ENCODE measurements around the gene ING1. TPM values are rescaled to one million over a fixed set of nuclear protein-coding genes. Genes with fewer than 3 reads are reported as not detected.

ING1 gene
- total RNA-seq, 1 donor from 2014 or later, result 22.4 TPM

- DNase-seq (ENCODE audit: low spot score in 2 of 2), result no peak
- FAIRE-seq, result no peak
Observed at GRCh38 chr13:110767476-110767875, 54.0 kb downstream of the ING1 start.

DNA sequence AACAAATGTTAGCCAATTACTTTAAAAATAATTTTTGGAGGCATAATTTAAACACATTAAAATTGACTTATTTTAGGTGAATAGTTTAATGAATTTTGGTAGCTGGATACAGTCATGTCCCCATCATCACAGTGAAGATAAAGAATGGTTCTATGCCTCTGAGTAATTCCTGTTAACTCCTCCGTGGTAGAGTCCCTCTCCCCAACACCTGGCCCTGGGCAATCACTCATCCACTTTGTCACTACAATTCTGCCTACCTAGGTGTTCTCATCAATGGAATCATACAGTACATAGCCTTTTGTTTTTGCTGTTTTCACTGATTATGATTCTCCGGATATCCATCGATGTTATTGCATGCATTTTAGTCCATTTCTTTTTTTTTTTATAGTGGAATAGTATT, 55.6 kb downstream of the ING1 start:
- FAIRE-seq (no peak), DNase-seq (ENCODE audit: low spot score in 2 of 2) (no peak)

GRCh38 chr13:110770678-110771077, 57.2 kb downstream of the ING1 start:
- FAIRE-seq (no peak), DNase-seq (ENCODE audit: low spot score in 2 of 2) (no peak)

GRCh38 chr13:110771194-110771593, 57.7 kb downstream of the ING1 start:
- no peak for DNase-seq (ENCODE audit: low spot score in 2 of 2)
- no peak for FAIRE-seq

- DNase-seq (ENCODE audit: low spot score in 2 of 2), result no peak
- no peak for FAIRE-seq
Observed at GRCh38 chr13:110772091-110772984, 58.8 kb downstream of the ING1 start.

Other genes with a start within 250 kb of the ING1 start
- gene RAB20, start 152.0 kb upstream of the ING1 start, total RNA-seq, result 2.0 TPM
- gene NAXD, start 98.2 kb upstream of the ING1 start, total RNA-seq, result 25.3 TPM
- gene CARS2, start 7.6 kb upstream of the ING1 start, total RNA-seq, result 45.2 TPM
- gene ANKRD10, start 201.4 kb downstream of the ING1 start, total RNA-seq, result 118 TPM

All from frontal cortex (tissue), 4 donors.